HEK293T (cell line): ENCODE results near the gene HBP1.

ENCODE experiments used
- ARNT ChIP-seq: fragments of 450-650 bp; IDR thresholded peaks from 2 replicates; pipeline ENCODE4 v1.6.1; 2017; ENCODE audit warnings: mild to moderate bottlenecking
- BHLHE40 ChIP-seq: fragments of 450-650 bp; IDR thresholded peaks from 2 replicates; pipeline ENCODE4 v1.6.1; 2016; ENCODE audit warnings: mild to moderate bottlenecking, moderate library complexity, borderline replicate concordance
- FOXA1 ChIP-seq: fragments of 450-650 bp; IDR thresholded peaks from 2 replicates; pipeline ENCODE4 v1.6.1; 2016; ENCODE audit warnings: mild to moderate bottlenecking
- FOXK2 ChIP-seq: fragments of 450-650 bp; IDR thresholded peaks from 2 replicates; pipeline ENCODE4 v1.6.1; 2016; ENCODE audit warnings: mild to moderate bottlenecking
- FOXM1 ChIP-seq: fragments of 450-650 bp; IDR thresholded peaks from 2 replicates; pipeline ENCODE4 v1.6.1; 2017; ENCODE audit warnings: mild to moderate bottlenecking, borderline replicate concordance
- L3MBTL2 ChIP-seq: fragments of 450-650 bp; conservative IDR thresholded peaks from 2 replicates; pipeline ENCODE4 v1.6.1; 2016; ENCODE audit warnings: mild to moderate bottlenecking
- SP1 ChIP-seq: fragments of 450-650 bp; IDR thresholded peaks from 2 replicates; pipeline ENCODE4 v1.6.1; 2017
- SUZ12 ChIP-seq: fragments of 450-650 bp; IDR thresholded peaks from 2 replicates; pipeline ENCODE4 v1.6.1; 2016; ENCODE audit warnings: mild to moderate bottlenecking
- TARDBP ChIP-seq: fragments of 450-650 bp; IDR thresholded peaks from 2 replicates; pipeline ENCODE4 v1.6.1; 2016
- ZNF384 ChIP-seq: fragments of 450-650 bp; IDR thresholded peaks from 2 replicates; pipeline ENCODE4 v1.6.1; 2016

- TF ChIP-seq FOXM1, result no peak; the same call in 1 of the 2 replicates
- TF ChIP-seq TARDBP, result no peak
- TF ChIP-seq FOXK2, result no peak
- TF ChIP-seq ARNT, result no peak
- no peak for TF ChIP-seq SP1
- no peak for TF ChIP-seq FOXA1
- TF ChIP-seq SUZ12, result no peak
- no peak for TF ChIP-seq BHLHE40
- TF ChIP-seq L3MBTL2, result no peak
- no peak for TF ChIP-seq ZNF384
Observed at GRCh38 chr7:107167483-107168232, 1.1 kb upstream of the HBP1 start.
